GM23338 (cell line): ENCODE results near the gene TMPRSS2.

Experiments
- CREB1 ChIP-seq: fragments of 250-450 bp; sonication (Bioruptor Pico); IDR thresholded peaks from 2 replicates; pipeline ENCODE4 v1.5.0; 2020; ENCODE audit warnings: low read depth, mild to moderate bottlenecking, moderate library complexity
- CTCF ChIP-seq, 2 experiments: fragments of 200-600 bp in 1 of 2; sonication (generic) in 1 of 2; conservative IDR thresholded peaks; 2 replicates each; pipeline versions ENCODE4 v1.5.1 to v1.6.1; 2016 to 2017; ENCODE audit warnings: antibody characterized with exemption in 2 of 2, low read depth in 2 of 2, mild to moderate bottlenecking in 2 of 2, moderate library complexity in 1 of 2
- ETS1 ChIP-seq: IDR thresholded peaks from 2 replicates; pipeline ENCODE4 v1.6.1; 2016; ENCODE audit warnings: antibody characterized with exemption
- EZH2 ChIP-seq: fragments of 200-600 bp; sonication (generic); IDR thresholded peaks from one replicate; pipeline ENCODE4 v1.8.0; 2017; ENCODE audit warnings: antibody characterized with exemption, mild to moderate bottlenecking, low read depth; ENCODE audit not compliant: unreplicated experiment
- EZH2phosphoT487 ChIP-seq: fragments of 200-600 bp; sonication (generic); IDR thresholded peaks from one replicate; pipeline ENCODE4 v1.8.1; 2018; ENCODE audit warnings: antibody characterized with exemption; ENCODE audit not compliant: unreplicated experiment
- JUNB ChIP-seq: IDR thresholded peaks from one replicate; pipeline ENCODE4 v1.6.1; 2016; ENCODE audit warnings: antibody characterized with exemption; ENCODE audit not compliant: unreplicated experiment
- POLR2AphosphoS5 ChIP-seq: IDR thresholded peaks from 2 replicates; pipeline ENCODE4 v1.6.1; 2016; ENCODE audit warnings: antibody characterized with exemption, low read depth
- REST ChIP-seq: IDR thresholded peaks from one replicate; pipeline ENCODE4 v1.6.1; 2018; ENCODE audit warnings: antibody characterized with exemption; ENCODE audit not compliant: unreplicated experiment

GRCh38 chr21:41451753-41452676 lies 55.9 kb downstream of the TMPRSS2 start:
- TF ChIP-seq CTCF (conservative IDR thresholded peaks at IDR 0.05; ENCODE audit: low read depth in 2 of 2) (no peak), JUNB (no peak), ETS1 (no peak), POLR2AphosphoS5 (no peak), EZH2 (no peak), REST (no peak), EZH2phosphoT487 (no peak), CREB1 (CRISPR knock-in tag) (no peak)
